ENCODE measurements around the gene SYN1. TPM values are rescaled to one million over a fixed set of nuclear protein-coding genes. Genes with fewer than 3 reads are reported as not detected.
A peak's percentile ranks its signal among the peaks of the same experiment; 100 is the strongest.

Gene SYN1
- total RNA-seq, 1 donor from 2014 or later, result 5.7 TPM

GRCh38 chrX:47529548-47529947 is 90.1 kb downstream of the SYN1 start:
- H3K27me3 ChIP-seq, result no peaks in the 10 kb centered on the region

DNA sequence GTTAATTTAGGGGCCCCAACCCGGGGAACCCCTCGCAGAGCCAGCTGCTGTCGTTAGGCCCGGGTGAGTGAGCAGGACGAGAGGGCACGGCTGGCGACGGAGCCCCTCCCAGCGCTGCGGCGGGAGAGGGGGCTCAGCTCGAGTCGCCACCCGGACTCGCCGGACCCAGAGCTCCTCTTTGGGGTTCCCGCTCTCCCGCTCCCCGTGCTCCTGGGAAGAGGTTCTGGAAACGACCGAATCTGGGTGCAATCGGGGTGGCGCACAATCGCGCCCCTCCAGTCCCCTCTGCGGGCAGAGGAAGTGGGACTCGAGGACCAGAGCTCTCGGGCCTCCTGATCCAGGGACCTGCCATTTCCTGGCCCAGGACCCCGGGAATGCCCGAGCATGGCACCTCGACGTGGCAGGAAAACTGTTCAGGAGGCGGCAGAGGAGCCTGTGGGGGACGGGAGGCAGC is 95.9 kb downstream of the SYN1 start:
- H3K27me3 ChIP-seq, result no peaks in the 10 kb centered on the region
- intact Hi-C loops (cut with DNase I), result loop anchor here (1.0 to 5.0 kb wide), 4 partner anchors 41 to 329 kb away; partner anchors contain the start of gene ZNF41
- H3K9me3 ChIP-seq, result peaks cover 0 to 4% of the 10 kb centered on the region in 2 donors
- H3K4me1 ChIP-seq, result no peaks in the 10 kb centered on the region
- TF ChIP-seq, protein P1, sequence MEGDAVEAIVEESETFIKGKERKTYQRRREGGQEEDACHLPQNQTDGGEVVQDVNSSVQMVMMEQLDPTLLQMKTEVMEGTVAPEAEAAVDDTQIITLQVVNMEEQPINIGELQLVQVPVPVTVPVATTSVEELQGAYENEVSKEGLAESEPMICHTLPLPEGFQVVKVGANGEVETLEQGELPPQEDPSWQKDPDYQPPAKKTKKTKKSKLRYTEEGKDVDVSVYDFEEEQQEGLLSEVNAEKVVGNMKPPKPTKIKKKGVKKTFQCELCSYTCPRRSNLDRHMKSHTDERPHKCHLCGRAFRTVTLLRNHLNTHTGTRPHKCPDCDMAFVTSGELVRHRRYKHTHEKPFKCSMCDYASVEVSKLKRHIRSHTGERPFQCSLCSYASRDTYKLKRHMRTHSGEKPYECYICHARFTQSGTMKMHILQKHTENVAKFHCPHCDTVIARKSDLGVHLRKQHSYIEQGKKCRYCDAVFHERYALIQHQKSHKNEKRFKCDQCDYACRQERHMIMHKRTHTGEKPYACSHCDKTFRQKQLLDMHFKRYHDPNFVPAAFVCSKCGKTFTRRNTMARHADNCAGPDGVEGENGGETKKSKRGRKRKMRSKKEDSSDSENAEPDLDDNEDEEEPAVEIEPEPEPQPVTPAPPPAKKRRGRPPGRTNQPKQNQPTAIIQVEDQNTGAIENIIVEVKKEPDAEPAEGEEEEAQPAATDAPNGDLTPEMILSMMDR (IDR thresholded peaks at IDR 0.05), result no peak
- DNase-seq (ENCODE audit: low spot score in 2 of 2), result no peak
- no peak overlapping the region for H3K27ac ChIP-seq
- H3K36me3 ChIP-seq, result no peaks in the 10 kb centered on the region
- H3K4me3 ChIP-seq, result peak overlapping the region; percentile 53 to 65

More at GRCh38 chrX:47529548-47529947, 90.1 kb downstream of the SYN1 start:
- Histone ChIP-seq H3K4me1 (no peaks in the 10 kb centered on the region), H3K36me3 (no peaks in the 10 kb centered on the region), H3K4me3 (no peak overlapping the region), H3K27ac (no peak overlapping the region), H3K9me3 (no peaks in the 10 kb centered on the region)
- no peak for DNase-seq (ENCODE audit: low spot score in 2 of 2)
- TF ChIP-seq, protein P1 (IDR thresholded peaks at IDR 0.05), result no peak
- intact Hi-C loops (cut with DNase I), result no loop called here

DNA sequence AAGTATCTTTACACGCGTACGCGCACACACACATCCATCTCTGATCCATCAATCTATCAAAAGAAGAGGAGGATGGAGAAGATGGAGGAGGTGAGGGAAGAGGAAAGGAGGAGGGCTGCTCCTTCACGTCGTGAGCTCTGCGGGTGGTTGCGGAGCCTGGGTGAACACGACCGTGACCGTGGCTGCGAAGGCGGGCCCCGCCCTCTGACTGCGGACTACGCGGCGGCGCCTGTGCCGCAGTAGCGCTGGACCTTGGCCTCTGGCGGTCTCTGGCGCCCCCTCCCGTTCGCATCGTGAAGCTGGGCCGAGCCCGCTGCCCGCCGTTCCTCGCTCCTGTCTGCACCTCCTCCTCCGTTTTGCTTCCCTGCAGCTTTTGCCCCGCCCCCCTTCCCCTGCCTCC is 96.4 kb downstream of the SYN1 start:
- Histone ChIP-seq H3K27ac (no peak overlapping the region), H3K4me3 (peak overlapping the region; percentile 53 to 65), H3K4me1 (no peaks in the 10 kb centered on the region), H3K27me3 (no peaks in the 10 kb centered on the region), H3K9me3 (peaks cover 0 to 4% of the 10 kb centered on the region in 2 donors), H3K36me3 (no peaks in the 10 kb centered on the region)
- TF ChIP-seq, protein P1 (IDR thresholded peaks at IDR 0.05), result peak; percentile 80 to 85 (median 82)
- DNase-seq (ENCODE audit: low spot score in 2 of 2), result peak in 1 of 2 donors; percentile 87
- intact Hi-C loops (cut with DNase I), result loop anchor here (1.0 to 5.0 kb wide), 4 partner anchors 41 to 329 kb away; partner anchors contain the start of gene ZNF41

Other genes starting within 250 kb of the SYN1 start
- gene ZNF157, start 249.3 kb downstream of the SYN1 start, total RNA-seq, result not detected
- 2.7 TPM for gene ZNF41, start 136.6 kb downstream of the SYN1 start, total RNA-seq
- gene ARAF, start 58.7 kb downstream of the SYN1 start, total RNA-seq, result 56.1 TPM
- gene TIMP1, start 37.4 kb downstream of the SYN1 start, total RNA-seq, result 1,308 TPM
- 25.4 TPM for gene CFP, start 10.1 kb upstream of the SYN1 start, total RNA-seq
- 146 TPM for gene ELK1, start 30.7 kb upstream of the SYN1 start, total RNA-seq
- gene UXT, start 39.3 kb upstream of the SYN1 start, total RNA-seq, result 63.6 TPM
- 2.8 TPM for gene ZNF81, start 217.0 kb upstream of the SYN1 start, total RNA-seq

Data from ascending aorta (tissue), 2 donors.